ENCODE measurements around the gene CASZ1. TPM values are rescaled to one million over a fixed set of nuclear protein-coding genes. Genes with fewer than 3 reads are reported as not detected.

CASZ1 gene
- total and polyA plus RNA-seq, 2 experiments from 2014 or later, result 3.6 to 6.9 TPM

GRCh38 chr1:10629816-10630571 is 166.5 kb downstream of the CASZ1 start:
- no peak for DNase-seq (ENCODE audit: low spot score)
- Histone ChIP-seq H3K27ac (no peak overlapping the region), H3K4me2 (no peak overlapping the region), H4K20me1 (ENCODE audit: insufficient read depth, poor library complexity, severe bottlenecking) (no peaks in the 10 kb centered on the region), H3K4me1 (ENCODE audit: insufficient read depth) (peaks cover 12% of the 10 kb centered on the region), H3K9me2 (replicated peaks; ENCODE audit: insufficient read depth) (no peaks in the 10 kb centered on the region), H3K4me3 (no peak overlapping the region), H2AFZ (no peak overlapping the region), H3K9me3 (ENCODE audit: low read depth) (no peaks in the 10 kb centered on the region), H3K27me3 (no peaks in the 10 kb centered on the region), H3K36me3 (replicated peaks; ENCODE audit: insufficient read depth, low read depth) (no peaks in the 10 kb centered on the region), H3K79me2 (no peaks in the 10 kb centered on the region)
- 80% methylated on average over 22 of the region's 36 CpGs for WGBS (ENCODE audit: low lambda C conversion rate, missing lambda C conversion rate)
- TF ChIP-seq EZH2 (IDR thresholded peaks at IDR 0.05; ENCODE audit: borderline replicate concordance) (no peak), CTCF (IDR thresholded peaks at IDR 0.05; ENCODE audit: poor library complexity) (no peak), EZH2phosphoT487 (IDR thresholded peaks at IDR 0.05; ENCODE audit: low read depth, severe bottlenecking, unreplicated experiment) (no peak)

- no peaks in the 10 kb centered on the region for H4K20me1 ChIP-seq (ENCODE audit: insufficient read depth, poor library complexity, severe bottlenecking)
- WGBS (ENCODE audit: low lambda C conversion rate, missing lambda C conversion rate), result 94% methylated on average over 25 of the region's 25 CpGs
- no peak for DNase-seq (ENCODE audit: low spot score)
- H3K4me3 ChIP-seq, result no peak overlapping the region
- H2AFZ ChIP-seq, result no peak overlapping the region
- H3K4me2 ChIP-seq, result no peak overlapping the region
- H3K4me1 ChIP-seq (ENCODE audit: insufficient read depth), result peaks cover 8% of the 10 kb centered on the region
- no peaks in the 10 kb centered on the region for H3K27me3 ChIP-seq
- TF ChIP-seq CTCF (IDR thresholded peaks at IDR 0.05; ENCODE audit: poor library complexity) (no peak), EZH2phosphoT487 (IDR thresholded peaks at IDR 0.05; ENCODE audit: low read depth, severe bottlenecking, unreplicated experiment) (no peak), EZH2 (IDR thresholded peaks at IDR 0.05; ENCODE audit: borderline replicate concordance) (no peak)
- H3K36me3 ChIP-seq (replicated peaks; ENCODE audit: insufficient read depth, low read depth), result no peaks in the 10 kb centered on the region
- H3K27ac ChIP-seq, result no peak overlapping the region
- no peaks in the 10 kb centered on the region for H3K9me2 ChIP-seq (replicated peaks; ENCODE audit: insufficient read depth)
- no peaks in the 10 kb centered on the region for H3K9me3 ChIP-seq (ENCODE audit: low read depth)
- H3K79me2 ChIP-seq, result no peaks in the 10 kb centered on the region
Observed at GRCh38 chr1:10629091-10629815, 167.2 kb downstream of the CASZ1 start.

- H3K79me2 ChIP-seq, result no peaks in the 10 kb centered on the region
- no peak overlapping the region for H2AFZ ChIP-seq
- no peaks in the 10 kb centered on the region for H3K9me3 ChIP-seq (ENCODE audit: low read depth)
- H3K27me3 ChIP-seq, result no peaks in the 10 kb centered on the region
- no peak overlapping the region for H3K4me2 ChIP-seq
- no peaks in the 10 kb centered on the region for H3K36me3 ChIP-seq (replicated peaks; ENCODE audit: insufficient read depth, low read depth)
- H4K20me1 ChIP-seq (ENCODE audit: insufficient read depth, poor library complexity, severe bottlenecking), result no peaks in the 10 kb centered on the region
- H3K4me3 ChIP-seq, result no peak overlapping the region
- H3K9me2 ChIP-seq (replicated peaks; ENCODE audit: insufficient read depth), result no peaks in the 10 kb centered on the region
- H3K4me1 ChIP-seq (ENCODE audit: insufficient read depth), result peaks cover 8% of the 10 kb centered on the region
- no peak overlapping the region for H3K27ac ChIP-seq
- TF ChIP-seq CTCF (IDR thresholded peaks at IDR 0.05; ENCODE audit: poor library complexity), result no peak
- TF ChIP-seq EZH2 (IDR thresholded peaks at IDR 0.05; ENCODE audit: borderline replicate concordance), result no peak
- TF ChIP-seq EZH2phosphoT487 (IDR thresholded peaks at IDR 0.05; ENCODE audit: low read depth, severe bottlenecking, unreplicated experiment), result no peak
- no peak for DNase-seq (ENCODE audit: low spot score)
- 87% methylated on average over 7 of the region's 7 CpGs for WGBS (ENCODE audit: low lambda C conversion rate, missing lambda C conversion rate)
Observed at GRCh38 chr1:10628685-10629084, 167.8 kb downstream of the CASZ1 start.

Data from hepatocyte (in vitro differentiated cells).